ENCODE results near the gene USO1. TPM values are rescaled to one million over a fixed set of nuclear protein-coding genes. Genes with fewer than 3 reads are reported as not detected.
A peak's percentile ranks its signal among the peaks of the same experiment; 100 is the strongest.

USO1 gene
- total RNA-seq, 1 experiment from 2014 or later = 110 TPM

GRCh38 chr4:75817901-75818300, 93.5 kb downstream of the USO1 start:
- no peak overlapping the region for H4K8ac ChIP-seq (replicated peaks; ENCODE audit: insufficient read length, low read depth, low read length)
- TF ChIP-seq, protein P1, sequence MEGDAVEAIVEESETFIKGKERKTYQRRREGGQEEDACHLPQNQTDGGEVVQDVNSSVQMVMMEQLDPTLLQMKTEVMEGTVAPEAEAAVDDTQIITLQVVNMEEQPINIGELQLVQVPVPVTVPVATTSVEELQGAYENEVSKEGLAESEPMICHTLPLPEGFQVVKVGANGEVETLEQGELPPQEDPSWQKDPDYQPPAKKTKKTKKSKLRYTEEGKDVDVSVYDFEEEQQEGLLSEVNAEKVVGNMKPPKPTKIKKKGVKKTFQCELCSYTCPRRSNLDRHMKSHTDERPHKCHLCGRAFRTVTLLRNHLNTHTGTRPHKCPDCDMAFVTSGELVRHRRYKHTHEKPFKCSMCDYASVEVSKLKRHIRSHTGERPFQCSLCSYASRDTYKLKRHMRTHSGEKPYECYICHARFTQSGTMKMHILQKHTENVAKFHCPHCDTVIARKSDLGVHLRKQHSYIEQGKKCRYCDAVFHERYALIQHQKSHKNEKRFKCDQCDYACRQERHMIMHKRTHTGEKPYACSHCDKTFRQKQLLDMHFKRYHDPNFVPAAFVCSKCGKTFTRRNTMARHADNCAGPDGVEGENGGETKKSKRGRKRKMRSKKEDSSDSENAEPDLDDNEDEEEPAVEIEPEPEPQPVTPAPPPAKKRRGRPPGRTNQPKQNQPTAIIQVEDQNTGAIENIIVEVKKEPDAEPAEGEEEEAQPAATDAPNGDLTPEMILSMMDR (conservative IDR thresholded peaks at IDR 0.05) = no peak
- no peaks in the 10 kb centered on the region for H3K9me3 Mint-ChIP-seq
- no peak overlapping the region for H2AFZ ChIP-seq (ENCODE audit: low read length)
- no peak overlapping the region for H2AK5ac ChIP-seq (ENCODE audit: insufficient read length, low read length)
- no peak overlapping the region for H3K14ac ChIP-seq (ENCODE audit: insufficient read depth, low read length)
- no peak overlapping the region for H2BK12ac ChIP-seq (ENCODE audit: insufficient read length, low read depth, low read length)
- H3K9ac ChIP-seq (ENCODE audit: extremely low read depth, insufficient read length, low read length) = no peak overlapping the region
- peaks cover 11 to 24% (median 21%) of the 10 kb centered on the region in 3 experiments; a peak in 6 of 7 replicates for H3K36me3 Mint-ChIP-seq (ENCODE audit: insufficient read depth in 1 of 3, low read depth in 3 of 3)
- H3K4me1 ChIP-seq (ENCODE audit: insufficient read depth, low read length) = no peaks in the 10 kb centered on the region
- H3K9me3 ChIP-seq (ENCODE audit: control insufficient read depth, low read depth, low read length) = no peaks in the 10 kb centered on the region
- H4K91ac ChIP-seq (ENCODE audit: insufficient read length, low read depth, low read length) = no peak overlapping the region
- peak overlapping the region in 2 of 3 experiments; percentile 27 to 31; a peak in 1 of 7 replicates for H3K27ac Mint-ChIP-seq
- no peak overlapping the region for H3K4me3 Mint-ChIP-seq
- no peak overlapping the region for H2BK5ac ChIP-seq (ENCODE audit: insufficient read length, low read length)
- no peak overlapping the region for H3K56ac ChIP-seq (ENCODE audit: insufficient read length, low read depth, low read length)
- H3K79me1 ChIP-seq (ENCODE audit: insufficient read depth, low read depth, low read length, poor library complexity, severe bottlenecking) = no peaks in the 10 kb centered on the region
- H3K4me1 Mint-ChIP-seq = peaks cover 0 to 4% of the 10 kb centered on the region in 2 experiments; a peak in 1 of 4 replicates
- no peaks in the 10 kb centered on the region for H3K27me3 Mint-ChIP-seq (ENCODE audit: low read depth)
- no peak overlapping the region for H2BK15ac ChIP-seq (ENCODE audit: low read depth, low read length)
- no peak overlapping the region for H3K4ac ChIP-seq (ENCODE audit: low read depth, low read length)
- no CpG with 5 or more reads among the region's 2 CpGs for WGBS (ENCODE audit: extremely low coverage, insufficient read length, low lambda C conversion rate)
- H2BK120ac ChIP-seq (ENCODE audit: low read depth, low read length, poor library complexity, severe bottlenecking) = no peak overlapping the region
- H3K23ac ChIP-seq (ENCODE audit: insufficient read length, low read depth, low read length) = no peak overlapping the region
- H3K79me2 ChIP-seq (ENCODE audit: insufficient read depth, low read length) = no peaks in the 10 kb centered on the region
- no peak overlapping the region for H4K5ac ChIP-seq (ENCODE audit: insufficient read length, low read depth, low read length)
- no peak overlapping the region for H3K18ac ChIP-seq (ENCODE audit: insufficient read length, low read depth, low read length)
- no peak overlapping the region for H3K27ac ChIP-seq (ENCODE audit: insufficient read length, low read depth, low read length)
- DNase-seq = no peak
- no peaks in the 10 kb centered on the region for H4K20me1 ChIP-seq (ENCODE audit: control insufficient read depth, insufficient read depth, insufficient read length)
- no peak overlapping the region for H3K4me2 ChIP-seq (ENCODE audit: insufficient read depth, insufficient read length, low read length)
- H3T11ph ChIP-seq (ENCODE audit: low read length) = no peak overlapping the region
- H3K27me3 ChIP-seq (ENCODE audit: insufficient read depth, low read length) = no peaks in the 10 kb centered on the region
- no peak overlapping the region for H2BK20ac ChIP-seq (ENCODE audit: low read depth, low read length, poor library complexity, severe bottlenecking)
- H3K23me2 ChIP-seq (ENCODE audit: insufficient read length, low read depth, low read length, poor library complexity, severe bottlenecking) = no peaks in the 10 kb centered on the region

All from H9 (cell line).